ENCODE results near the gene LRRC1.

Gene LRRC1

GRCh38 chr6:53796791-53797190 lies 2.0 kb downstream of the LRRC1 start:
- DNase-seq (ENCODE audit: low spot score): no peak
- no peak for TF ChIP-seq CTCF (IDR thresholded peaks at IDR 0.05; ENCODE audit: extremely low read depth, missing control alignments)

GRCh38 chr6:53797304-53797703 lies 2.5 kb downstream of the LRRC1 start:
- TF ChIP-seq CTCF (IDR thresholded peaks at IDR 0.05; ENCODE audit: extremely low read depth, missing control alignments): no peak

GRCh38 chr6:53799340-53799739 lies 4.5 kb downstream of the LRRC1 start:
- TF ChIP-seq CTCF (IDR thresholded peaks at IDR 0.05; ENCODE audit: extremely low read depth, missing control alignments): no peak
- DNase-seq (ENCODE audit: low spot score): no peak

More at GRCh38 chr6:53797304-53797703, 2.5 kb downstream of the LRRC1 start:
- DNase-seq (ENCODE audit: low spot score): no peak

GRCh38 chr6:53801022-53801421 lies 6.2 kb downstream of the LRRC1 start:
- TF ChIP-seq CTCF (IDR thresholded peaks at IDR 0.05; ENCODE audit: extremely low read depth, missing control alignments): no peak

GRCh38 chr6:53802582-53802981 lies 7.8 kb downstream of the LRRC1 start:
- no peak for TF ChIP-seq CTCF (IDR thresholded peaks at IDR 0.05; ENCODE audit: extremely low read depth, missing control alignments)
- DNase-seq (ENCODE audit: low spot score): no peak

More at GRCh38 chr6:53801022-53801421, 6.2 kb downstream of the LRRC1 start:
- DNase-seq (ENCODE audit: low spot score): no peak

GRCh38 chr6:53803081-53803860 lies 8.5 kb downstream of the LRRC1 start:
- TF ChIP-seq CTCF (IDR thresholded peaks at IDR 0.05; ENCODE audit: extremely low read depth, missing control alignments): no peak
- no peak for DNase-seq (ENCODE audit: low spot score)

- DNase-seq (ENCODE audit: low spot score): no peak
- TF ChIP-seq CTCF (IDR thresholded peaks at IDR 0.05; ENCODE audit: extremely low read depth, missing control alignments): no peak
These were observed 10.2 kb downstream of the LRRC1 start for GRCh38 chr6:53805016-53805415.

Measured in GM20000 (cell line).